Right lobe of liver (tissue), 4 donors: ENCODE data around the gene GRAMD4.

Source experiments
- CTCF ChIP-seq, 4 donors: fragments of 200-600 bp in 3 of 4; fragments of 450-650 bp in 1 of 4; IDR thresholded peaks; one replicate each; pipeline versions ENCODE4 v1.5.1 to v1.8.0; 2016 to 2022; ENCODE audit warnings: antibody characterized with exemption in 4 of 4, mild to moderate bottlenecking in 2 of 4
- POLR2A ChIP-seq: fragments of 450-650 bp; IDR thresholded peaks from one replicate; pipeline ENCODE4 v1.6.1; 2017; ENCODE audit warnings: antibody characterized with exemption, mild to moderate bottlenecking
- donor health status: DM: no; HTN: no; CAD: no.
- donor health status: DM: no; HTN: no; CAD: no.
- donor health status: DM: no; HTN: yes; CAD: no.

GRCh38 chr22:46589871-46590271 lies 30.3 kb upstream of the GRAMD4 start:
- TF ChIP-seq POLR2A (no peak), CTCF (IDR thresholded peaks at IDR 0.05) (no peak)
